Measurements from ENCODE around the gene PLCL1.

DNA sequence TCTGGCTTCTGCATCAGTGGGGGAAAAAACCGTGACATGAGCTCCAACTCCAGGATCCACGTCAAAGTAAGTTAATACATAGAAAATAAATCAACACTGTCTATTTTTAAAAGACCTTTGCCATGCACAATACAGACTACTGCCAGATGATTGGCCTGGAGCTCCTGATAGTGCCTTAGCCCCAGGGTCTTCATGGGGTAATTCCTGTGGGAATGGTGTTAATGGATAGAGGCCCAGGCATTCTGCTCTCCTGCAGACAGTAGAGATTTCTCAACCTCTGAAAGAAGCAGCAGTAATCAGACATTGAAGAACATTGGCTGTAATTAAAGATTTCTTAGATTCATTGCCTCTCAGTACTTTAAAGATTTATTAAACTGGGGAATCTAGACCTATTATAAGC, 4.3 kb upstream of the PLCL1 start:
- TF ChIP-seq, protein P1, sequence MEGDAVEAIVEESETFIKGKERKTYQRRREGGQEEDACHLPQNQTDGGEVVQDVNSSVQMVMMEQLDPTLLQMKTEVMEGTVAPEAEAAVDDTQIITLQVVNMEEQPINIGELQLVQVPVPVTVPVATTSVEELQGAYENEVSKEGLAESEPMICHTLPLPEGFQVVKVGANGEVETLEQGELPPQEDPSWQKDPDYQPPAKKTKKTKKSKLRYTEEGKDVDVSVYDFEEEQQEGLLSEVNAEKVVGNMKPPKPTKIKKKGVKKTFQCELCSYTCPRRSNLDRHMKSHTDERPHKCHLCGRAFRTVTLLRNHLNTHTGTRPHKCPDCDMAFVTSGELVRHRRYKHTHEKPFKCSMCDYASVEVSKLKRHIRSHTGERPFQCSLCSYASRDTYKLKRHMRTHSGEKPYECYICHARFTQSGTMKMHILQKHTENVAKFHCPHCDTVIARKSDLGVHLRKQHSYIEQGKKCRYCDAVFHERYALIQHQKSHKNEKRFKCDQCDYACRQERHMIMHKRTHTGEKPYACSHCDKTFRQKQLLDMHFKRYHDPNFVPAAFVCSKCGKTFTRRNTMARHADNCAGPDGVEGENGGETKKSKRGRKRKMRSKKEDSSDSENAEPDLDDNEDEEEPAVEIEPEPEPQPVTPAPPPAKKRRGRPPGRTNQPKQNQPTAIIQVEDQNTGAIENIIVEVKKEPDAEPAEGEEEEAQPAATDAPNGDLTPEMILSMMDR (IDR thresholded peaks at IDR 0.05) = no peak
- no peak for TF ChIP-seq POLR2A (IDR thresholded peaks at IDR 0.05)

All from esophagus squamous epithelium (tissue), 4 donors.